Dendritic cell treated with granulocyte-macrophage colony-stimulating factor and Interleukin-4, amounts not matched to agents 40 ng/mL and 50 ng/mL, for 4 days (primary cell): ENCODE measurements around the gene LRRC8D.
A peak's percentile ranks its signal among the peaks of the same experiment; 100 is the strongest.
"Not testable (repeated sequence)": the region's sequence is repeated elsewhere in the genome, so short reads cannot be mapped to it uniquely, and the experiment has no call there.

Experiments used
- H3K27ac Mint-ChIP-seq: one replicate; pipeline ENCODE4 v1.8.0; 2022; ENCODE audit warnings: mild to moderate bottlenecking, mixed read lengths
- H3K27me3 Mint-ChIP-seq: one replicate; pipeline ENCODE4 v1.8.0; 2022; ENCODE audit warnings: mild to moderate bottlenecking, mixed read lengths
- H3K36me3 Mint-ChIP-seq: one replicate; pipeline ENCODE4 v1.8.0; 2022; ENCODE audit warnings: low read depth, mixed read lengths
- H3K4me1 Mint-ChIP-seq: one replicate; pipeline ENCODE4 v1.8.0; 2022; ENCODE audit warnings: low read depth, mixed read lengths
- H3K4me3 Mint-ChIP-seq: one replicate; pipeline ENCODE4 v1.8.0; 2022; ENCODE audit warnings: mild to moderate bottlenecking, moderate library complexity, mixed read lengths
- H3K9me3 Mint-ChIP-seq: one replicate; pipeline ENCODE4 v1.8.0; 2022; ENCODE audit warnings: mixed read lengths
- intact Hi-C: fragments of 100-400 bp; cut with micrococcal nuclease; formaldehyde crosslinking; loops from one replicate; pipeline ENCODE4 v1.15.0; 2022

Gene LRRC8D

GRCh38 chr1:89922911-89923310, 102.1 kb downstream of the LRRC8D start:
- intact Hi-C loops: no loop called here
- Mint-ChIP-seq H3K9me3 (no peaks in the 10 kb centered on the region), H3K4me1 (peaks cover 4% of the 10 kb centered on the region), H3K4me3 (no peak overlapping the region), H3K36me3 (peaks cover 23% of the 10 kb centered on the region), H3K27me3 (no peaks in the 10 kb centered on the region), H3K27ac (no peak overlapping the region)

DNA sequence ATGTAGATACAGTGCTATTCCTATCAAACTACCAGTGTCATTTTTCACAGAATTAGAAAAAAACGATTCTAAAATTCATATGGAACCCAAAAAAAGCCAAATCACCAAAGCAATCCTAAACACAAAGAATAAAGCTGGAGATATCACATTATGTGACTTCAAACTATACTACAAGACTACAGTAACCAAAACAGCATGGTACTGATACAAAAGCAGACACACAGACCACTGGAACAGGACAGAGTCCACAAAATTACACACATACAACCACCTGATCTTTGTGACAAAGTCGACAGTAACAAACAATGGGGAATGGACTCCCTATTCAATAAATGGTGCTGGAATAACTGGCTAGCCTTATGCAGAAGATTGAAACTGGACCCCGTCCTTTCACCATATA, 102.7 kb downstream of the LRRC8D start:
- Mint-ChIP-seq H3K4me3 (no peak overlapping the region), H3K27me3 (no peaks in the 10 kb centered on the region), H3K4me1 (peaks cover 4% of the 10 kb centered on the region), H3K9me3 (no peaks in the 10 kb centered on the region), H3K27ac (no peak overlapping the region), H3K36me3 (peaks cover 29% of the 10 kb centered on the region)
- intact Hi-C loops: no loop called here

DNA sequence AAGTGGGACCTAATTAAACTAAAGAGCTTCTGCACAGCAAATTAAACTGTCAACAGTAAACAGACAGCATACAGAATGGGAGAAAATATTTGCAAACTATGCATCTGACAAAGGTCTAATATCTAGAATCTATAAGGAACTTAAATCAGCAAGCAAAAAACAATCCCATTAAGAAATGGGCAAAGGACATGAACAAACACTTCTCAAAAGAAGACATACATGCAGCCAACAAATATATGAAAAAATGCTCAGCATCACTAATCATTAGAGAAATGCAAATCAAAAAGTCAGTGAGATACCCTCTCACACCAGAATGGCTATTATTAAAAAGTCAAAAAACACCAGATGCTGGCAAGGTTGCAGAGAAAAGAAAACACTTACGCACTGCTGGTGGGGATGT, 103.2 kb downstream of the LRRC8D start:
- H3K9me3 Mint-ChIP-seq, intact Hi-C loops: not testable (repeated sequence)
- peaks cover 32% of the 10 kb centered on the region for H3K36me3 Mint-ChIP-seq

GRCh38 chr1:89927049-89927448, 106.2 kb downstream of the LRRC8D start:
- intact Hi-C loops: no loop called here
- no peak overlapping the region for H3K4me3 Mint-ChIP-seq
- H3K27ac Mint-ChIP-seq: no peak overlapping the region
- H3K4me1 Mint-ChIP-seq: peaks cover 25% of the 10 kb centered on the region
- H3K27me3 Mint-ChIP-seq: no peaks in the 10 kb centered on the region
- no peaks in the 10 kb centered on the region for H3K9me3 Mint-ChIP-seq
- peaks cover 45% of the 10 kb centered on the region for H3K36me3 Mint-ChIP-seq

More for the DNA sequence above, 103.2 kb downstream of the LRRC8D start:
- not testable (repeated sequence) for H3K4me1 Mint-ChIP-seq, H3K27ac Mint-ChIP-seq, H3K4me3 Mint-ChIP-seq, H3K27me3 Mint-ChIP-seq

GRCh38 chr1:89927478-89927877, 106.6 kb downstream of the LRRC8D start:
- H3K27ac Mint-ChIP-seq: no peak overlapping the region
- peaks cover 47% of the 10 kb centered on the region for H3K36me3 Mint-ChIP-seq
- no peak overlapping the region for H3K4me3 Mint-ChIP-seq
- intact Hi-C loops: no loop called here
- no peaks in the 10 kb centered on the region for H3K27me3 Mint-ChIP-seq
- peaks cover 25% of the 10 kb centered on the region for H3K4me1 Mint-ChIP-seq
- no peaks in the 10 kb centered on the region for H3K9me3 Mint-ChIP-seq

- intact Hi-C loops: no loop called here
- H3K27ac Mint-ChIP-seq: no peak overlapping the region
- no peaks in the 10 kb centered on the region for H3K27me3 Mint-ChIP-seq
- H3K4me1 Mint-ChIP-seq: peaks cover 25% of the 10 kb centered on the region
- H3K36me3 Mint-ChIP-seq: peaks cover 53% of the 10 kb centered on the region
- no peak overlapping the region for H3K4me3 Mint-ChIP-seq
- no peaks in the 10 kb centered on the region for H3K9me3 Mint-ChIP-seq
Observed at GRCh38 chr1:89928506-89928905, 107.7 kb downstream of the LRRC8D start.

DNA sequence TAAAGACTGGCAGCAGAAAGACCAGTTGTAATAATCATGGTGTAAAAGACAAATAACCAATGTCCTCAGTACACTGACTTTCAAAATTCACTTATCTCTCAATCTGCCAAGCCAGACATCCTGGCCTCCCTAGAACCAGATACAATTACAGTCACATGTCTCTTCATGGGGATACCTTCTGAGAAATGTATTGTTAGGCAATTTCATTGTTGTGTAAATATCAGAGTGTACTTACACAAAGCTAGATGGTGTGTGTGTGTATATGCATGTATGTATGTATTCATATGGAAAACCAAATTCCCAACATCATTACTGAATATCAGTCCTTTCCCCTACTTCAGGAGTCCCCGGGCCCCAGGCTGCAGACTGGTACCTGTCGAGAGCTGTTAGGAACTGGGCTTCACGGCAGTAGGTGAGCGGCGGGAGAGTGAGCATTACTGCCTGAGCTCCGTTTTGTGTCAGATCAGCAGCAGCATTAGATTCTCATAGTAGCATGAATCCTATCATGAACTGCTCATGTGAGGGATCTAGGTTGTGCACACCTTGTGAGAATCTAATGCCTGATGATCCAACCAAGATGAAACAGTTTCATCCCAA, 108.7 kb downstream of the LRRC8D start:
- no peaks in the 10 kb centered on the region for H3K9me3 Mint-ChIP-seq
- intact Hi-C loops: no loop called here
- peaks cover 25% of the 10 kb centered on the region for H3K4me1 Mint-ChIP-seq
- H3K4me3 Mint-ChIP-seq: no peak overlapping the region
- no peaks in the 10 kb centered on the region for H3K27me3 Mint-ChIP-seq
- H3K36me3 Mint-ChIP-seq: peaks cover 55% of the 10 kb centered on the region
- peak overlapping the region; percentile 16 for H3K27ac Mint-ChIP-seq

DNA sequence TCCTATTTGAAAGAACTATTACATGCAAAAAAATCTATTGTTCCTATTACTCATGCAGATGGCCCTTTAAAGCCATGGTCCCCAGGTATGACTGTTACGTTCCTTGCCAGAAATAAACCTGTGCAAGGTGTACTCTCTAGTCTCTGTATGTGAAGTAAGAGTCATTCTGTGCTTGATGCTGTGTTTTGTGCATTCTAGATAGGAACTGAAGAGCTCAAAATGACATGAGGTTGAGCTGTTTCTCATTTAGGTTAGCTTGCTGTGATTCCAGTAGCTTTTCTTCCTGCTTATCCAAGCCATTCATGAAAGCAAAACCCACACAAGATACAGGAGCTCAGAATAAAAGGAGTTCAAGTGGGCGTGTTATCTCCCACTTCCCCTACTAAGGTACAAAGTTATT, 109.7 kb downstream of the LRRC8D start:
- Mint-ChIP-seq H3K27me3 (no peaks in the 10 kb centered on the region), H3K9me3 (no peaks in the 10 kb centered on the region), H3K4me3 (no peak overlapping the region), H3K36me3 (peaks cover 65% of the 10 kb centered on the region), H3K4me1 (peaks cover 25% of the 10 kb centered on the region), H3K27ac (no peak overlapping the region)
- intact Hi-C loops: no loop called here

- Mint-ChIP-seq H3K4me3 (no peak overlapping the region), H3K9me3 (no peaks in the 10 kb centered on the region), H3K27ac (no peak overlapping the region), H3K27me3 (no peaks in the 10 kb centered on the region), H3K4me1 (peaks cover 21% of the 10 kb centered on the region), H3K36me3 (peaks cover 63% of the 10 kb centered on the region)
- intact Hi-C loops: no loop called here
Observed at GRCh38 chr1:89931964-89932363, 111.1 kb downstream of the LRRC8D start.

GRCh38 chr1:89932598-89933364, 111.9 kb downstream of the LRRC8D start:
- Mint-ChIP-seq H3K27me3 (no peaks in the 10 kb centered on the region), H3K27ac (no peak overlapping the region), H3K4me3 (no peak overlapping the region), H3K9me3 (no peaks in the 10 kb centered on the region), H3K4me1 (peaks cover 26% of the 10 kb centered on the region), H3K36me3 (peaks cover 60% of the 10 kb centered on the region)
- intact Hi-C loops: no loop called here

- intact Hi-C loops: no loop called here
- Mint-ChIP-seq H3K4me1 (peaks cover 25% of the 10 kb centered on the region), H3K9me3 (no peaks in the 10 kb centered on the region), H3K27ac (no peak overlapping the region), H3K4me3 (no peak overlapping the region), H3K36me3 (peaks cover 52% of the 10 kb centered on the region), H3K27me3 (no peaks in the 10 kb centered on the region)
Observed at GRCh38 chr1:89934461-89934860, 113.6 kb downstream of the LRRC8D start.

- no peaks in the 10 kb centered on the region for H3K9me3 Mint-ChIP-seq
- intact Hi-C loops: no loop called here
- peak overlapping the region; percentile 21 for H3K27ac Mint-ChIP-seq
- H3K27me3 Mint-ChIP-seq: no peaks in the 10 kb centered on the region
- H3K4me3 Mint-ChIP-seq: no peak overlapping the region
- H3K36me3 Mint-ChIP-seq: peaks cover 49% of the 10 kb centered on the region
- peaks cover 25% of the 10 kb centered on the region for H3K4me1 Mint-ChIP-seq
Observed at GRCh38 chr1:89935235-89935634, 114.4 kb downstream of the LRRC8D start.

- Mint-ChIP-seq H3K9me3 (no peaks in the 10 kb centered on the region), H3K4me1 (peaks cover 31% of the 10 kb centered on the region), H3K4me3 (no peak overlapping the region), H3K27me3 (no peaks in the 10 kb centered on the region), H3K27ac (no peak overlapping the region), H3K36me3 (peaks cover 48% of the 10 kb centered on the region)
- intact Hi-C loops: no loop called here
Observed at GRCh38 chr1:89936694-89937093, 115.9 kb downstream of the LRRC8D start.

GRCh38 chr1:89938171-89939055, 117.6 kb downstream of the LRRC8D start:
- Mint-ChIP-seq H3K27me3 (no peaks in the 10 kb centered on the region), H3K4me1 (peaks cover 44% of the 10 kb centered on the region), H3K4me3 (no peak overlapping the region), H3K27ac (no peak overlapping the region), H3K9me3 (no peaks in the 10 kb centered on the region), H3K36me3 (peaks cover 37% of the 10 kb centered on the region)
- intact Hi-C loops: no loop called here
